Activated naive CD8-positive, alpha-beta T cell treated with anti-CD3 and anti-CD28 coated beads, Interleukin-2, amount 10 ng/mL, durations not matched to agents 7 days and 5 days (primary cell): ENCODE measurements around the gene SH3D19. TPM values are rescaled to one million over a fixed set of nuclear protein-coding genes. Genes with fewer than 3 reads are reported as not detected.

ENCODE experiments used
- ATAC-seq: fragments of 150-1000 bp; cut with Tn5 transposase; one replicate; pipeline ENCODE4 v1.10.0; 2021; ENCODE audit warnings: low read depth, moderate library complexity
- POLR2A ChIA-PET: fragments of 350-600 bp; sonication (Branson Sonifier 250); formaldehyde crosslinking; loops from one replicate; lab custom pipeline; 2021; ENCODE audit warnings: antibody characterized with exemption; lab: Charles Lee
- DNase-seq: peaks from one replicate; pipeline ENCODE4 v3.0.0; 2021
- H3K27ac Mint-ChIP-seq: one replicate; pipeline ENCODE4 v1.8.0; 2022; ENCODE audit warnings: mild to moderate bottlenecking, mixed read lengths
- H3K27me3 Mint-ChIP-seq: one replicate; pipeline ENCODE4 v1.8.0; 2022; ENCODE audit warnings: mild to moderate bottlenecking, moderate library complexity, mixed read lengths
- H3K36me3 Mint-ChIP-seq: one replicate; pipeline ENCODE4 v1.8.0; 2021; ENCODE audit warnings: mild to moderate bottlenecking, mixed read lengths
- H3K4me1 Mint-ChIP-seq: one replicate; pipeline ENCODE4 v1.8.0; 2021; ENCODE audit warnings: mixed read lengths
- H3K4me3 Mint-ChIP-seq: one replicate; pipeline ENCODE4 v1.8.0; 2022; ENCODE audit warnings: mild to moderate bottlenecking, moderate library complexity, mixed read lengths
- H3K9me3 Mint-ChIP-seq: one replicate; pipeline ENCODE4 v1.8.0; 2021; ENCODE audit warnings: mixed read lengths
- total RNA-seq, 2 experiments: library from RNA; stranded (reverse); gene quantifications; one replicate each; pipeline ENCODE4 v1.2.3, GENCODE V29; 2021

Gene SH3D19
- total RNA-seq, 2 experiments from 2014 or later, result not detected

- H3K4me3 Mint-ChIP-seq, result no peak overlapping the region
- peaks cover 19% of the 10 kb centered on the region for H3K36me3 Mint-ChIP-seq
- ATAC-seq (no peak), DNase-seq (no peak)
- H3K9me3 Mint-ChIP-seq, result no peaks in the 10 kb centered on the region
- H3K27ac Mint-ChIP-seq, result no peak overlapping the region
- peaks cover 1% of the 10 kb centered on the region for H3K4me1 Mint-ChIP-seq
- POLR2A ChIA-PET, result no interaction called here
- no peaks in the 10 kb centered on the region for H3K27me3 Mint-ChIP-seq
Observed at GRCh38 chr4:151110236-151110635, 215.2 kb downstream of the SH3D19 start.

GRCh38 chr4:151107063-151107462 lies 218.3 kb downstream of the SH3D19 start:
- H3K27me3 Mint-ChIP-seq, result no peaks in the 10 kb centered on the region
- POLR2A ChIA-PET, result no interaction called here
- peaks cover 35% of the 10 kb centered on the region for H3K36me3 Mint-ChIP-seq
- no peak for DNase-seq
- ATAC-seq, result no peak
- H3K4me1 Mint-ChIP-seq, result peaks cover 13% of the 10 kb centered on the region
- no peaks in the 10 kb centered on the region for H3K9me3 Mint-ChIP-seq
- no peak overlapping the region for H3K27ac Mint-ChIP-seq
- no peak overlapping the region for H3K4me3 Mint-ChIP-seq

GRCh38 chr4:151105454-151106032 lies 219.9 kb downstream of the SH3D19 start:
- POLR2A ChIA-PET, result no interaction called here
- Mint-ChIP-seq H3K27ac (no peak overlapping the region), H3K27me3 (no peaks in the 10 kb centered on the region), H3K9me3 (no peaks in the 10 kb centered on the region), H3K36me3 (peaks cover 48% of the 10 kb centered on the region), H3K4me3 (no peak overlapping the region), H3K4me1 (peaks cover 25% of the 10 kb centered on the region)
- ATAC-seq (no peak), DNase-seq (no peak)

GRCh38 chr4:151104621-151105020 lies 220.8 kb downstream of the SH3D19 start:
- POLR2A ChIA-PET, result no interaction called here

GRCh38 chr4:151103758-151104157 lies 221.6 kb downstream of the SH3D19 start:
- Mint-ChIP-seq H3K9me3 (no peaks in the 10 kb centered on the region), H3K4me3 (no peak overlapping the region), H3K27ac (no peak overlapping the region), H3K4me1 (peaks cover 30% of the 10 kb centered on the region), H3K27me3 (no peaks in the 10 kb centered on the region), H3K36me3 (peaks cover 54% of the 10 kb centered on the region)
- no peak for DNase-seq
- POLR2A ChIA-PET, result interaction anchor here (1.0 kb wide), 1 partner anchor 89 kb away, joined by 4 read pairs; the partner anchor contains the start of gene LRBA
- no peak for ATAC-seq

More at GRCh38 chr4:151104621-151105020, 220.8 kb downstream of the SH3D19 start:
- Mint-ChIP-seq H3K9me3 (no peaks in the 10 kb centered on the region), H3K4me1 (peaks cover 27% of the 10 kb centered on the region), H3K36me3 (peaks cover 55% of the 10 kb centered on the region), H3K27ac (no peak overlapping the region), H3K4me3 (no peak overlapping the region), H3K27me3 (no peaks in the 10 kb centered on the region)
- ATAC-seq (no peak), DNase-seq (no peak)

GRCh38 chr4:151100531-151100930 lies 224.9 kb downstream of the SH3D19 start:
- POLR2A ChIA-PET, result interaction anchor here (1.8 kb wide), 1 partner anchor 88 kb away, joined by 4 read pairs; no protein-coding TSS in a partner anchor
- peaks cover 40% of the 10 kb centered on the region for H3K36me3 Mint-ChIP-seq
- ATAC-seq (no peak), DNase-seq (no peak)
- H3K9me3 Mint-ChIP-seq, result no peaks in the 10 kb centered on the region
- H3K4me3 Mint-ChIP-seq, result peak overlapping the region; percentile 96
- peak overlapping the region; percentile 96 for H3K27ac Mint-ChIP-seq
- peaks cover 36% of the 10 kb centered on the region for H3K4me1 Mint-ChIP-seq
- H3K27me3 Mint-ChIP-seq, result no peaks in the 10 kb centered on the region

GRCh38 chr4:151099976-151100417 lies 225.4 kb downstream of the SH3D19 start:
- Mint-ChIP-seq H3K27ac (peak overlapping the region; percentile 96), H3K4me3 (peak overlapping the region; percentile 96), H3K36me3 (peaks cover 40% of the 10 kb centered on the region), H3K9me3 (no peaks in the 10 kb centered on the region), H3K27me3 (no peaks in the 10 kb centered on the region), H3K4me1 (peaks cover 36% of the 10 kb centered on the region)
- ATAC-seq (no peak), DNase-seq (no peak)
- POLR2A ChIA-PET, result interaction anchor here (0.5 to 1.8 kb wide), 3 partner anchors 61 to 88 kb away, joined by 3 to 4 read pairs (median 4); no protein-coding TSS in a partner anchor

- no peaks in the 10 kb centered on the region for H3K9me3 Mint-ChIP-seq
- peaks cover 33% of the 10 kb centered on the region for H3K4me1 Mint-ChIP-seq
- H3K36me3 Mint-ChIP-seq, result peaks cover 37% of the 10 kb centered on the region
- H3K4me3 Mint-ChIP-seq, result peak within 1 kb of the TSS; percentile 96
- POLR2A ChIA-PET, result interaction anchor here (0.5 to 3.3 kb wide), 7 partner anchors 10 to 162 kb away, joined by 3 to 32 read pairs (median 4); partner anchors contain the start of gene LRBA
- peak within 1 kb of the TSS; percentile 96 for H3K27ac Mint-ChIP-seq
- H3K27me3 Mint-ChIP-seq, result no peaks in the 10 kb centered on the region
- DNase-seq (peak; percentile 99), ATAC-seq (peak; percentile 93)
Observed at GRCh38 chr4:151099229-151099975, 226.0 kb downstream of the SH3D19 start, which contains the start of gene RPS3A. Gene RPS3A, plus strand, starts transcription at chr4:151099628. Its CDS starts 25 bp downstream, at chr4:151099653.

GRCh38 chr4:151098979-151099228 lies 226.5 kb downstream of the SH3D19 start:
- Mint-ChIP-seq H3K4me3 (peak overlapping the region; percentile 96), H3K36me3 (peaks cover 33% of the 10 kb centered on the region), H3K4me1 (peaks cover 33% of the 10 kb centered on the region), H3K27ac (peak overlapping the region; percentile 96), H3K9me3 (no peaks in the 10 kb centered on the region), H3K27me3 (no peaks in the 10 kb centered on the region)
- ATAC-seq (no peak), DNase-seq (no peak)
- POLR2A ChIA-PET, result interaction anchor here (0.6 to 3.3 kb wide), 6 partner anchors 10 to 161 kb away, joined by 3 to 32 read pairs (median 4); partner anchors contain the start of gene LRBA

GRCh38 chr4:151097759-151098158 lies 227.6 kb downstream of the SH3D19 start:
- peaks cover 27% of the 10 kb centered on the region for H3K36me3 Mint-ChIP-seq
- H3K4me1 Mint-ChIP-seq, result peaks cover 30% of the 10 kb centered on the region
- H3K27me3 Mint-ChIP-seq, result no peaks in the 10 kb centered on the region
- POLR2A ChIA-PET, result interaction anchor here (3.3 kb wide), 1 partner anchor 82 kb away, joined by 32 read pairs; the partner anchor contains the start of gene LRBA
- H3K27ac Mint-ChIP-seq, result peak overlapping the region; percentile 96
- no peaks in the 10 kb centered on the region for H3K9me3 Mint-ChIP-seq
- H3K4me3 Mint-ChIP-seq, result no peak overlapping the region
- DNase-seq (no peak), ATAC-seq (no peak)

- Mint-ChIP-seq H3K27me3 (no peaks in the 10 kb centered on the region), H3K9me3 (no peaks in the 10 kb centered on the region), H3K4me3 (no peak overlapping the region), H3K4me1 (peaks cover 10% of the 10 kb centered on the region), H3K27ac (no peak overlapping the region), H3K36me3 (peaks cover 2% of the 10 kb centered on the region)
- no peak for DNase-seq
- POLR2A ChIA-PET, result interaction anchor here (0.6 kb wide), 1 partner anchor 31 kb away, joined by 7 read pairs; no protein-coding TSS in a partner anchor
- no peak for ATAC-seq
Observed at GRCh38 chr4:151095142-151095541, 230.3 kb downstream of the SH3D19 start.

- POLR2A ChIA-PET, result no interaction called here
- no peaks in the 10 kb centered on the region for H3K27me3 Mint-ChIP-seq
- no peak overlapping the region for H3K27ac Mint-ChIP-seq
- peaks cover 10% of the 10 kb centered on the region for H3K4me1 Mint-ChIP-seq
- ATAC-seq (no peak), DNase-seq (no peak)
- no peaks in the 10 kb centered on the region for H3K36me3 Mint-ChIP-seq
- H3K4me3 Mint-ChIP-seq, result no peak overlapping the region
- H3K9me3 Mint-ChIP-seq, result no peaks in the 10 kb centered on the region
Observed at GRCh38 chr4:151094290-151094751, 231.1 kb downstream of the SH3D19 start.

GRCh38 chr4:151093203-151093602 lies 232.2 kb downstream of the SH3D19 start:
- POLR2A ChIA-PET, result no interaction called here
- Mint-ChIP-seq H3K27ac (no peak overlapping the region), H3K27me3 (no peaks in the 10 kb centered on the region), H3K4me3 (no peak overlapping the region), H3K4me1 (peaks cover 4% of the 10 kb centered on the region), H3K36me3 (no peaks in the 10 kb centered on the region), H3K9me3 (no peaks in the 10 kb centered on the region)
- ATAC-seq (no peak), DNase-seq (no peak)
